GM19372 (cell line): Measurements from ENCODE around the gene ACVR1.

Experiments
- ATAC-seq: cut with Tn5 transposase; IDR thresholded peaks from one replicate; pipeline ENCODE4 v1.9.1; 2021; ENCODE audit warnings: mild to moderate bottlenecking, low read depth, moderate library complexity; ENCODE audit not compliant: unreplicated experiment

The ACVR1 gene

DNA sequence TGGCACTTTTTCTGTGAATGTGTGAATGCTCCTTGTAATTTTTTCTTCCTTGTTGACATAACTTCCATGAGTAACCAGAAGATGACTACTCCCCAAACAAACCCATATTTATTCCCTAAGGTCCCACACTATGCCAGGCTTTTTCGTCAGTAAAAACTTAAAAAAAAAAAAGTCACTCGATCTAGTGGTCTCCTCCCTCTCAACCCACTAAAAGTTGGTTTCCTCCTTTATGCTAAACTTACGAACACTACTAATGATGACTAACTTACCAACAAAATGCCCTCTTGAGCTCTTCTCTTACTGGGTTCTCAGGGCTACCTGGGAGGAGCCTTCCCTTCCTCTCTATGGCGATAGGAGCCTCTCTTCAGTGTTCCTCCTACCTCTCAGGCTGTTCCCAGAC lies 18.2 kb downstream of the ACVR1 start:
- ATAC-seq = no peak

DNA sequence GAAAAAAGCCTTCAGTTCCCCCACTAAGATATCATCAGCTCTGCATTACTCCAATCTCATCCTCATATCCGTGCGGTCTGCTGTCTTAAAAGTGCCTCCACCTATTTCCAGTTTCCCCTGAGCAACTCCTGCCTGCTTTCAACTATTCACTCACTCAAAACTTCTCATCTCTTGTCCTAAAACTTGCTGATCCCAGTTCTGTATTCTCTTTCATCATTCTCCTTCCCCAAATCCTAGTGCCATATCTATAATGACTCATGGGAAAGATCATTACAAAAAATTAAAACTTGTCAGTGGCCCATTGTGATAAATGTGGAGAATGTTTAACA lies 20.0 kb downstream of the ACVR1 start:
- ATAC-seq = no peak

DNA sequence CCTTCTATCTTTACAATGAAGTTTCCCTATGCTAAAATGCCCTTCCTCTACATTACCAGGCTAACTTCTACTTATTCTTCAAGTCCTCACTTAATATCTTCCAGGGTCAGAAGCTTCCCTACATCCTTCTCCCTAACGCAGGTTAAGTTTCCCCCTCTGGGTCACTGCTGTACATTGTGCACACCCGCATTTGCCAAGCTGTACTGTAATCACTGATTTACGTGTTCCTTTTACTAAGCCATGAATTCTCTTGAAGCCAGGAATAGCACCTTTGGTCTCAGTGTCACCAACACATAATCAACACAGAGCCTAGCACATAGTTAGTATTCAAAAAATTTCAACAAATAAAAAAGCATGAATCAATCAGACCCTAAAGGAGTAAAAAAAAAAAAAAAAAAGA lies 22.3 kb downstream of the ACVR1 start:
- ATAC-seq = no peak

DNA sequence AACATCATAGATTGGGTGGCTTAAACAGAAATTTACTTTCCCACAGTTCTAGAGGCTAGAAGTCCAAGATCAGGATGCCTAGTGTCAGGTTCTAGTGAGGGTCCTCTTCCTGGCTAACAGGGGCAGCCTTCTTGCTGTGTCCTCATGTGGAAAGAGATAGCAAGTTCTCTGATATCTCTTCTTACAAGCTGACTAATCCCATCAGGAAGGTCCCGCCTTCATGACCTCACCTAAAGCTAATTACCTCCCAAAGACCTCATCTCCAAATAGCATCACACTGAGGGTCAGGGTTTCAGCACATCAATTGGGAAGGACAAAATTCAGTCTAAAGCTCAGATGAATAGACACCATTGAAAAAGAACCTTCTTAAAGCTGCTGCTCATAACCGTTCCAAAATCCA lies 22.9 kb downstream of the ACVR1 start:
- no peak for ATAC-seq

DNA sequence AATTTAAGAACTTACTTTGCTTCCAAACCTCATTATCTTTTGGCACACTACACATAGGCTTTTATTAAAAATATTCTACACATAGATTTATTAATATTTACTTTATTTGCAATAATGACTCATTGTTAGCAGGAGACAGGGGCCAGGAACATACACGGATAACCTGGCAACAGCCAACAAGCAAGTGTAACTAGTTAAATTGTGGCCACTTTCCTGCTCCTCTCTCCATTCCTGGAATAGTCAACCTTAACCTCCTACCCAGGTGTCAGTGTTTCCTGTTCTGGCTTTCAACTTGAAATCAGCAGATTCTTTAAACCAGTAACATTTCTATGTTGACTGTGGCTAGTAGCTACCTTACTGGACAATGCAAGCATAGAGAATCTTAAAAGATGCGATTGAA lies 26.5 kb downstream of the ACVR1 start:
- no peak for ATAC-seq

DNA sequence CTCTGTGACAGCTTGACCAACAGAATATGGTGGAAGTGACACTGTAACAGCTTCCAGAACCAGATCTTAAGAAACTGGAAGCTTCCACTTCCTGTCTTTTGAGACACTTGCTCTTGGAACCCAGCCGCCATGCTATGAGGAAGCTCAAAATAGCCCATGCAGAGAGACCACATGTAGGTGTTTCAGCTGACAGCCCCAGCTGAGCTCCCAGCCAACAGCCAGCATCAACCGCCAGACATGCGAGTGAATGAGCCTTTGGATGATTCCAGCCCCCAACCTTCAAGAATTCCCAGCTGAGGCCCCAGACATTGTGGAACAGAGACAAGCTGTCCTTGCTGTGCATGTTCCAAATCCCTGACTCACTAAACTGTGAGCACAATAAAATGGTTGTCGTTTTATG lies 27.9 kb downstream of the ACVR1 start:
- no peak for ATAC-seq

DNA sequence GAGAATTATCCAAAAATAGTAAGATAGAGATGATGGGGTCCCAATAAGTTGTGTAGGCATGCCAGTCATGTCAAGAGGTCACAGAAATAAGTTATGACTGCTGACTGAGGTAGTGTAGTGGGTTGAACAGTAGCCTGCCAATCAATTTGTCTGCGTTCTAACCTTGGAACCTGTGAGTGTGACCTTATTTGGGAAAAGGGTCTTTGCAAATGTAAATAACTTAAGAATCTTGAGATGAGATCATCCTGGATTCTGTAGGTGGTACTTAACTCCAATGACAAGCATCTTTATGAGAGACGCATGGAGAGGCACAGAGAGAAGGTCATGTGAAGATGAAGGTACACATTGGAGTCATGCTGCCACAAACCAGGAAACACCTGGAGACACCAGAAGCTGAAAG lies 31.0 kb downstream of the ACVR1 start:
- no peak for ATAC-seq

DNA sequence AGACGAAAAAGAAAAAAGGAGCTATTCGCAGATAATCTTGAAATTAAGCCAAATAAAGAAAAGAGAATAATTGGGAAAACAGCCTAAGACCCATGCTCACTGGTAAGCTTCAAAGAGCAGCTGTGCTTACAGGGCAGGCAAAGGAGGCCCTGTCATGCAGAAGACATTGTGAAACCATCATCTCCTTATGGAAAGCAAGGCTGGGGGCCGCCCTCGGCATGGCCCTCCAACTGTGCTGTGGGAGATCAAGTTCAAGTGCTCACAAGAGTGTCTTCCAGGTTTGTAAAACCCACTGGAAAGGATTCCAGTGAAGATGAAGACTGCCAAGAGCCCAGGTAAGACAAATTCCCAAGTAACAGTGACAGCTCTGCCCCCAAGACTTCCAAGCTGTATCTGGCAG lies 32.2 kb downstream of the ACVR1 start:
- ATAC-seq = no peak

DNA sequence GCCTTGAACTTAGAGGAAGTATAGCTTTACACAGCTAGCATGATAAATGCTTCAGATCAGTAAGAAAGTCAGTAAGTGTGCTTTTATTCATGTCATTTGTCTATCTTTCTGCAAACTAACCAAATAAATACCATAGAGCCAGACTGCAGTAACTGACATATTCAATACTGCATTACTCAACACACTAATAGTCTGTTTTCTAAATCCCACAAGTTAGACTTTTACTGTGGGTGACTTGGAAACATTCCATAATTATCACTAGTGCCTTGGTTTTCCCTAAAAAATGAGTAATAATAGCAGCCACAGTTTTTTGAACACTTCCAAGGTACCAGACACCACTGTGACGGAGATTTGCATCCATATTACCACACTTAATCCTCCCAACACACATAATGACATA lies 33.0 kb downstream of the ACVR1 start:
- no peak for ATAC-seq

DNA sequence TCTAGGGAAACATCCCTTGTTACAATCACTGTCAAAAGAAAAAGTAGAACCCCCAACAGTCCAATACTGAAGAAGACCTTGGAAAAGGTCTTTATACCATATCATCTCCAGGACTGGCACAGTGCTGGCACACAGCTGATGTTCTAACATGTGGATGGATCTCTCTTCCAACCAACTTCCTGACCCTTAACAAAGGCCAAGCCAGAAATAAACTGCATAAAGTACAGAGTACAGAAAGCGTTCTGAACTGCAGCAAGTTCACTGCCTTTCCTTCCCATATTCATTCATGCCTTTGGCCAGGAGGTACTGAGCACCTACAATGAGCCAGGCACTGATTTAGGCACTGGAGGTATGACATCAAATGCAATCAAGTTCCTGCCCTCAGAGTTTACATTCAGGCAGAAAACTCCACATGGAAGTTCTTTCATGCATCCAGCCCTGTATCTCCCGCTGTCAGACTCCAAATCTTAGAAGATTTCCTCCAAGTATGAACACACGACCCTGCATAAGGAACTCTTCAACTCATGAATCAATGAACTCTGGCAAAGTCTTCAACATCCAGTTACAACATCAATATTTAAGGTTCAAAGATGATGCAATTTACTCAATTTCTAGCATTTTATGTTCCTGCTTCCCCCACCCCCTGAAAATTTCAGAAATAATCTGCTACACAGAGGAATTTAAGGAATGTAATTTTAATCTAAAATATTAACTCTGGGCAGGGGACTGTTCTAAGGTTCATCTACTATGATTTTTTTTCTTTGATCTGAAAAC lies 33.8 kb downstream of the ACVR1 start:
- ATAC-seq = no peak

DNA sequence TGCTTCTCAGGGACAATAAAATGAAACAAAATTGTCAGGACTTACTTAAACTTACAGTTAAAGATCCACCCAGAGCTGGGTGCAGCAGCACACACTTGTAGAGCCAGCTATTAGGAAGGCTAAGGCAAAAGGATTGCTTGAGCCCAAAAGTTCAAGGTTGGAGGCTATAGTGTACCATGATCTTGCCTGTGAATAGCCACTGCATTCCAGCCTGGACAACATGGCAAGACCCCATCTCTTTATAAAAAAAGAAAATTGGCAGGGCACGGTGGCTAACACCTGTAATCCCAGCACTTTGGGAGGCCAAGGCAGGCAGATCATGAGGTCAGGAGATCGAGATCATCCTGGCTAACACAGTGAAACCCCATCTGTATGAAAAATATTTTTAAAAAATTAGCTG lies 34.6 kb downstream of the ACVR1 start:
- no peak for ATAC-seq

DNA sequence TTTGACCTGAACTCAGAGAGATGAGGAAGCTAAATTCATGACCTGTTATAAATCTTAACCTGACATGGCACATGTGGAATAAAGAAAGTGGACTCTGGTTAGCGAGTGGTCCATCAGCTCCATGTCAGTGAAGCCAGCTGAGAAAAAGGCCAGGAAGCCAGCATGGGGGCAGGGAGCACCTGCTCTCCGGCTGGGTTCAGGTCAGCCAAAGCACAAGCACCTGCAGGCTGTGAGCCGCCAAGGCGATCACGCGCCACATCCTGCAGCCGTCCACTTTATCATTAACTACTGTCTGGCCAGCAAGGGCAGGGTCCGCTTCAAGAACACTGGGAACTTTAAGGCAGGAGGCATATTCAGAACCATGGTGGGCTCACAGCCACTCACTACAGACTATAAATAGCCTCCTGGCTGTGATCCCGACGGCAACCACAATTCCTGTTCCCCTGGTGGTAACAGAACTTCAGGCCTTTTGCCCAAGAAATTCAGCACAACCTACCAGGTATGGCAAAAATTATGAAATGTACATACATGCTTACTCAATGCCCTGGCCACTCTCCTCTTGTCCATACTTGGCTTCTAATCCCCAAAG lies 35.5 kb downstream of the ACVR1 start:
- ATAC-seq = no peak

DNA sequence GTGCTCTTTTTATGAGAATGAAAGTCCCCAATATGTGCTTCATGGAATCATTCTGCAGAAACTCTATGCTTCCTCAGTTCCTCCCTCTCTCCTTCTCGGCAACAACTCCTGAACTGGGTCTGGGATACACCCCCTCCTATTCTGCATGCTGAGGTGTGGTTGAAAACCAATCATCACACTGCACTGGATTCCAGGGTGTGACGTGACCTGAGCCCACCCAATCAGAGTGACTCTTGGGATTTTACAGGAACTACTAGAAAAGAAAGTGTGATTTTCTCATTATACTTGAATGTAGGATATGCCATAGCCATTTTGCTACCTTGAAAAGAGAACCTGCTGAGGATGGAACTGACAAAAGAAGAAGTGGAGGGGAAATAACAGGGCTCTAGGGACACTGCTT lies 36.3 kb downstream of the ACVR1 start:
- no peak for ATAC-seq

DNA sequence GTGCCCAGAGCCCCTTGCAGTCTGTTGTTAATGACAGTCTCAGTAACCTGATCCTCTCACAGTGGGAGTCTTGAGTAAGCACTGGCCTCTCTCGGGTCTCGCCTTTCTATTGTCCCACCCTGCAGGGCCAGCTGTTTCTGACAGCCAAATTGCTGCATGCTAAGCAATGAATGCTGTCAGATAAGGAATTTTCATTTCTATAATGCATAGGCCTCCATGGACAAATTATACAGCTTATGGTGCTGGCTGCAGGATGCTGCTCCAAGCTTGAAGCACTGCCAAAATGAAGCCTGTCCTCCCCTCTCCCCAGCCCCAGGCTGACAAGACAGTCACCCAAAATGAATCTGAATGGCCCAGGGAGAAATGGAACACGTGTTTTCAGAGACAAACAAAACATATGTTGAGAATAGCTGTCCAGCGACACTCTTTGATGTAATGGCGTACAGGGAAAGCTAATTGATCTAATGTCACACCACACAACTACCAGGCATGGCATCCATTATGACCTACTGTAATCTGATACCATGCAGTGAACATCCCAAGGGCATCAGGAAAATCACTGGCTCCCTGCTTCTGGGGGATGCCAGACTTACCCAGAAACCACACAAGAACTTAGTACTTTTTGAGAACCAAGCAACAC lies 36.8 kb downstream of the ACVR1 start:
- no peak for ATAC-seq

DNA sequence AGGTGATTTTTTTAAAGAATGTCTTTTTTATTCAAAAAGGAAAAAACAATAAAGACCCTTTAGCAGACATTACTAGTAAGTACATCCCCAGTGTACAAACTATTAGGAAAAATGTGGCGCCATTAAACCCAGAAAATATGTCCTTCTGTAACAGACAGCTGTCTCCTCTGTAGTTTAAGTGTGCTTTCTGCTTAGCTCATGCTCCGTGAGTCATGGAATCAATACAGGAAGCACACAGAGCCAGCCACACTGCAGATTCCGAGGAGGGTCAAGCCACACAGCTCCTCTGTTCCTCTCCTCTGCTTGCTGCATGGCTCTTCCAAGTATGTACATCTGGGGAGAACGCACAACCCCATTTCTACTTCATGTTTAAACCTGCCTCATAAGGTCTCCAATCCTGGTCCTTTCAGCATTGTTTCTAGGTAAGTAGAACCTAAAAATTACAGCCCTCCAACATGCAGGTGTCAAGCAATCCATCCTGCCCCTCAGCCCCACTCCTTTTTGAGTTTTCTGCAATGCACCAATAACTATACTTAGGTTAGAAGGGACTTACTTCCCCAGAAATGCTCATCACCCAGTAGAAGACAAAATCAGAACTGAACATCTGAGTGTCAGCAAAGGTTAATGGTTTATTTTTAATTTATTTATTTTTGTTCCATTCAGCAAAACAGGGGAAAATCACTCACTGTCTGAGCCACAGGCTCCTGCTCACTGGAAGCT lies 37.5 kb downstream of the ACVR1 start:
- no peak for ATAC-seq

DNA sequence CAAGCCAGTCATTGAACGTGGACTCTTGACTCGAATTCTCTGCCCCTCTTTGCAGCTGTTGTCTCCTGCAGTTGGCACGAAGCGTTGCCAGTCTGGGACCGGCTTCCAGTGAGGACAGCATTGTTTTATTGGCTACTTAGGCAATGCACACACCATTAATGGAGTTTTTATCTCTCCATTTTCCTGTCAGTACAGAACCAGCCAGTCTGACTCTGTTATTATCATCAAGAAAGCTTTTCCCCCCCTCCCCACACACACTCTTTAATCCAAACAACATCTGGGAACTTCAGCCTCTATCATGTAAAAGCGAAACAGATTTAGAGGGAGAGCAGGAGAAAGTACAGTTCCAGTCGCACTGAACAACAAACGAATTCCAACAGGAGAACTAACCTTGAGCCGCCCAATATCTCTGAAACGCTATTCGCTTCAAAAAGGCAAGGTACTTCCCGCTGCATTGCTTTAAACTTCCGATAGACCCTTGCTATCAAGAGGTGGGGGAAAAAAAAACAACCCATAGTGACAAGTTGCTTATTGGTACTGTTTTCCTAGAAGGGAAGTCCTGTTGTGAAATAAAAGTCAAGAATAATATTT lies 38.2 kb downstream of the ACVR1 start:
- ATAC-seq = no peak

DNA sequence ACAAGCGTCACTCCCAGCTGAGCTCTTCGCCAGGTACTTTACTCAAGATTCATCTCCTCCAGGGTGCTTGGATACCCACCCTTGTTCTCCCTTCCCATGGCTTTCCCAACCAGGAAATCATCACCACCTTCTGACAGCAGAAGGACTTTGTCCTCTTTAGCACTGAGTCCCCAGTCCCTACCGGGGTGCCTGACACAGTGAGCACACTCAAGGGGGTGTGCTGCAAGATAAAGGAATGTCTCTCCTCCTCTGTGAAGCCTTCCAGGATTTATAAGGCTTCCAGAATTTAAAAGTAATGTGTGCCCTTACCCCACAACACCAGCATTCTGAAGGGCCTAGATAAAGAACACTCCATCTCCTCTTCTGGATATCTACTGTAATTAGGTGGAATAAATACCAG lies 39.6 kb downstream of the ACVR1 start:
- ATAC-seq = no peak

DNA sequence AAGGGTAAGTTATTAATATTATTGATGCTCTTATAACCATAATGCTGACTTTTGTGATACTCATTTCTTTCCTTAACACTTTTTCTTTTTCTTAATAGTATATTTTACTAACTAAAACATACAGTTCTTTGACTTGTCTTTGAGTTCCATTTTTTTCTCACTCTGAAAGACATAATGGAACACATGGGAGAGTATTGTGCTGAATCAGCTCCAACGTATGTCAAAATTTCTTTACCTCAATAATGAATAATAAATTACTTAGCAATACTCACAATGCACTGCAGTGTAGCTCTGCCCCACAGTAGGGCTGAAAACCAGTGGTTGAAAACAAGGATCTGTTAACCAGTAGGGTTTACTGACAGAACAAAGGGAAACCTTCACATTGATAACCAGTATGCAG lies 40.7 kb downstream of the ACVR1 start:
- ATAC-seq = no peak

DNA sequence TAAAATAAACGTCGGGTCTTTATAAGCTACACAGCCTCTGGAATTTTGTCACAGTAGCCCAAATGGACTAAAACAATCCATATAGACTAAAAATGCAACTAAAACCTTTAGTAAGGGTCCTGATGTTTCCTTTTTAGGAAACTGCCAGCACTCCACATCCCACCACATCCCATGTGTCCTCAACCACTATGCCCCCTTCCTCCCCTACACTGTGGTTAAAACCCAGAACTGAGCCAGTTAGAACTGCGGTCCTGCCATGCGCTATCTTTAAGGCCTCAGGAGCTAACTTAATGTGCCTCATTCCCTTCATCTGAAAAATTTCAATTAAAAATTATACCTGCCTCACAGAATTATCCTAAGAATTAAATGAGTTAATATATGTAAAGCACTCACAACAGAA lies 41.1 kb downstream of the ACVR1 start:
- no peak for ATAC-seq

DNA sequence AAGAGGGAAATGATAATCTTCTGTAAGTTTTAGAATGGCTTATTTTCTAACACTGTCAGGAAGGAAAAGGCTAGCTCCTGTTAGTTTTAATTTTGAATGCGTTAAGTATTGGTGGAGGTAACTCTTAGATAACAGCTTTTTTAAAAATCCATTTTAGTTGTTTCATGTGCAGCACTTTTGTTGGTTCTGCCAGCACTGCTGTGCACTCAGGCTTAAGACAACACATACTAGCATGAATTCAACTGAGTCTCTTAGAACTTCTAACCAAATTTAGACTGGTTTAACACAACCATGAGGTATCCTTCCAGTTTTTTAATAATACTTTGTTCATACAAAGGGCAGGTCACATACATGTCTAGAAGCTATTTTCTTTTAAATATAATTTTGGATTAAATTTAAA lies 42.4 kb downstream of the ACVR1 start:
- ATAC-seq = no peak
